Hepatocyte (in vitro differentiated cells): Measurements from ENCODE around the gene ACTR3C. TPM values are rescaled to one million over a fixed set of nuclear protein-coding genes. Genes with fewer than 3 reads are reported as not detected.

Experiments used
- DNase-seq: peaks from one replicate; pipeline ENCODE4 v3.0.0-alpha.2; 2016; ENCODE audit warnings: low spot score
- H2AFZ ChIP-seq: fragments of 200-600 bp; sonication (generic); 2 replicates; pipeline ENCODE4 v1.6.0; 2016; ENCODE audit warnings: antibody characterized with exemption, mild to moderate bottlenecking
- H3K27ac ChIP-seq: fragments of 200-600 bp; sonication (generic); 2 replicates; pipeline ENCODE4 v1.5.1; 2016; ENCODE audit warnings: mild to moderate bottlenecking
- H3K27me3 ChIP-seq: fragments of 200-600 bp; sonication (generic); 2 replicates; pipeline ENCODE4 v1.6.1; 2016
- H3K36me3 ChIP-seq: fragments of 200-600 bp; sonication (generic); replicated peaks from 2 replicates; pipeline ENCODE4 v1.5.1; 2016; ENCODE audit warnings: low read depth; ENCODE audit not compliant: insufficient read depth
- H3K4me1 ChIP-seq: fragments of 200-600 bp; sonication (generic); 2 replicates; pipeline ENCODE4 v1.5.1; 2016; ENCODE audit warnings: mild to moderate bottlenecking, moderate library complexity; ENCODE audit not compliant: insufficient read depth
- H3K4me2 ChIP-seq: fragments of 200-600 bp; sonication (generic); 2 replicates; pipeline ENCODE4 v1.6.0; 2016
- H3K4me3 ChIP-seq: fragments of 200-600 bp; sonication (generic); 2 replicates; pipeline ENCODE4 v1.5.1; 2016; ENCODE audit warnings: mild to moderate bottlenecking
- H3K79me2 ChIP-seq: fragments of 200-600 bp; sonication (generic); 2 replicates; pipeline ENCODE4 v1.6.0; 2017; ENCODE audit warnings: mild to moderate bottlenecking
- H3K9me2 ChIP-seq: fragments of 200-600 bp; sonication (generic); replicated peaks from 2 replicates; pipeline ENCODE4 v1.6.0; 2017; ENCODE audit warnings: mild to moderate bottlenecking; ENCODE audit not compliant: insufficient read depth
- H3K9me3 ChIP-seq: fragments of 200-600 bp; sonication (generic); 2 replicates; pipeline ENCODE4 v1.5.1; 2016; ENCODE audit warnings: low read depth, mild to moderate bottlenecking
- H4K20me1 ChIP-seq: fragments of 200-600 bp; sonication (generic); 2 replicates; pipeline ENCODE4 v1.6.0; 2016; ENCODE audit warnings: mild to moderate bottlenecking; ENCODE audit not compliant: insufficient read depth, poor library complexity, severe bottlenecking
- CTCF ChIP-seq: fragments of 200-600 bp; sonication (generic); IDR thresholded peaks from 2 replicates; pipeline ENCODE4 v1.5.1; 2016; ENCODE audit warnings: antibody characterized with exemption, mild to moderate bottlenecking; ENCODE audit not compliant: poor library complexity
- EZH2 ChIP-seq: fragments of 200-600 bp; sonication (generic); IDR thresholded peaks from 2 replicates; pipeline ENCODE4 v1.6.1; 2016; ENCODE audit warnings: antibody characterized with exemption, mild to moderate bottlenecking, borderline replicate concordance
- EZH2phosphoT487 ChIP-seq: fragments of 200-600 bp; sonication (generic); IDR thresholded peaks from one replicate; pipeline ENCODE4 v1.6.1; 2018; ENCODE audit warnings: antibody characterized with exemption, mild to moderate bottlenecking, low read depth, moderate library complexity; ENCODE audit not compliant: unreplicated experiment, severe bottlenecking
- WGBS: methylation state at CpG from one replicate; pipeline ENCODE4 v1.1.6; 2016; ENCODE audit warnings: low lambda C conversion rate; ENCODE audit errors: missing lambda C conversion rate; 5-methylcytosine and 5-hydroxymethylcytosine counted together
- polyA plus RNA-seq: library from polyadenylated mRNA; unstranded; fragments of >200 nt; fragmentation: Nextera tagmentation; extraction: Ambion mirVana; gene quantifications from 2 replicates; pipeline ENCODE4 v1.2.1, GENCODE V29; 2016
- total RNA-seq: library from RNA; depleted of rRNA; stranded (reverse); fragments of >200 nt; gene quantifications from 2 replicates; pipeline ENCODE4 v1.2.3, GENCODE V29; 2014

The ACTR3C gene
- total and polyA plus RNA-seq, 2 experiments from 2014 or later, result 7.8 to 18.6 TPM

- H3K4me1 ChIP-seq, result no peaks in the 10 kb centered on the region
- no peak for TF ChIP-seq CTCF
- TF ChIP-seq EZH2phosphoT487, result no peak
- TF ChIP-seq EZH2, result no peak
- no peaks in the 10 kb centered on the region for H3K9me2 ChIP-seq
- H3K27ac ChIP-seq, result no peak overlapping the region
- H3K36me3 ChIP-seq, result no peaks in the 10 kb centered on the region
- no peak for DNase-seq
- no peaks in the 10 kb centered on the region for H4K20me1 ChIP-seq
- no peak overlapping the region for H3K4me3 ChIP-seq
- no peak overlapping the region for H3K4me2 ChIP-seq
- no peak overlapping the region for H2AFZ ChIP-seq
- H3K27me3 ChIP-seq, result peaks cover 12% of the 10 kb centered on the region
- no peaks in the 10 kb centered on the region for H3K79me2 ChIP-seq
- 82% methylated on average over 5 of the region's 5 CpGs for WGBS
- no peaks in the 10 kb centered on the region for H3K9me3 ChIP-seq
These were observed 23.6 kb upstream of the ACTR3C start for GRCh38 chr7:150346922-150347321.

DNA sequence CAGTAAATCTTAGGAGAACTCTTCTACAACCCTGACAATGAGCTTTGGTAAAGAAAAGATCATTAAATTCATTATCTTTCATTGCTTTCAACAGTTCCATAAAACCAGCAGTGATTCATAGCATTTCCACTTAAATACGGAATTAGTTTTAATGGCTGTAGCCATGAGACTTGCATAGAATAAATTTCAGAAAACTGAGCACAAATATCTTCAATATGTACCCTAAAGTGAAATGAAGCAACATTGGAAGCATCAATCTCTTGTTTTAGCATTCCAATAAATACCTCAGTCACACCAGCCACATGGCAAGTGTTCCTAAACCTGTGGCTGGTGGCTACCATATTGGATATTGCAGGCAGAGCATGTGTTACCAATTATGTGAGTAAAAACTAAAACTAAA, 21.7 kb upstream of the ACTR3C start:
- Histone ChIP-seq H4K20me1 (no peaks in the 10 kb centered on the region), H2AFZ (no peak overlapping the region), H3K27ac (no peak overlapping the region), H3K4me3 (no peak overlapping the region), H3K79me2 (no peaks in the 10 kb centered on the region), H3K9me3 (no peaks in the 10 kb centered on the region), H3K9me2 (no peaks in the 10 kb centered on the region), H3K27me3 (peaks cover 22% of the 10 kb centered on the region), H3K4me2 (no peak overlapping the region), H3K4me1 (peaks cover 14% of the 10 kb centered on the region), H3K36me3 (no peaks in the 10 kb centered on the region)
- no peak for TF ChIP-seq EZH2
- TF ChIP-seq CTCF, result no peak
- TF ChIP-seq EZH2phosphoT487, result no peak
- DNase-seq, result no peak
- WGBS, result 91% methylated on average over 1 of the region's 1 CpG

GRCh38 chr7:150344299-150344698, 21.0 kb upstream of the ACTR3C start:
- no peaks in the 10 kb centered on the region for H3K9me3 ChIP-seq
- H3K27me3 ChIP-seq, result peaks cover 22% of the 10 kb centered on the region
- no peak for TF ChIP-seq EZH2phosphoT487
- peaks cover 20% of the 10 kb centered on the region for H3K4me1 ChIP-seq
- H3K4me2 ChIP-seq, result no peak overlapping the region
- DNase-seq, result no peak
- no peaks in the 10 kb centered on the region for H4K20me1 ChIP-seq
- H3K27ac ChIP-seq, result no peak overlapping the region
- no peaks in the 10 kb centered on the region for H3K79me2 ChIP-seq
- no peak overlapping the region for H3K4me3 ChIP-seq
- no peaks in the 10 kb centered on the region for H3K36me3 ChIP-seq
- H2AFZ ChIP-seq, result no peak overlapping the region
- H3K9me2 ChIP-seq, result no peaks in the 10 kb centered on the region

DNA sequence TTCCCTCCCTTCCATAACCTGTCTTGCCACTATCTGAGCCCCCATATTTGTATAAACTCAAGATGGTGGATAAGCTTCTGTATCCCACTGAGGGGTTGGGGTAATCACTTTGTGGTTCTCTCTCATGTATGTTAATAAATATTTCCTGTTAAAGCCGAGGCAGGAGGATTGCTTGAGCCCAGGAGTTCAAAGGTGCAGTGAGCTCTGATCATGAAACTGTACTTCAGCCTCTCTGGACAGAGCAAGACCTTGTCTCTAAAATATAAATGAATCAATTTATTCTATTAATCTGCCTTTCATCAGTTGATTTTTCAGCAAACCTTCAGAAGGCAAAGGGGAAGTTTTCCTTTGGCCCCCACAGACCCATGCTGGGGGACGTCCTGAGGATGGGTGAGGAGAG, 19.9 kb upstream of the ACTR3C start:
- no peak for TF ChIP-seq EZH2phosphoT487
- TF ChIP-seq EZH2, result no peak
- no peak for TF ChIP-seq CTCF
- no peak overlapping the region for H3K4me3 ChIP-seq
- no peaks in the 10 kb centered on the region for H3K36me3 ChIP-seq
- no peaks in the 10 kb centered on the region for H3K9me2 ChIP-seq
- no peak for DNase-seq
- H3K4me2 ChIP-seq, result no peak overlapping the region
- 73% methylated on average over 2 of the region's 2 CpGs for WGBS
- no peaks in the 10 kb centered on the region for H3K79me2 ChIP-seq
- H3K27me3 ChIP-seq, result peaks cover 22% of the 10 kb centered on the region
- no peak overlapping the region for H3K27ac ChIP-seq
- H4K20me1 ChIP-seq, result no peaks in the 10 kb centered on the region
- no peaks in the 10 kb centered on the region for H3K9me3 ChIP-seq
- H3K4me1 ChIP-seq, result peaks cover 20% of the 10 kb centered on the region
- no peak overlapping the region for H2AFZ ChIP-seq
